ENCODE measurements around the gene VWF.

DNA sequence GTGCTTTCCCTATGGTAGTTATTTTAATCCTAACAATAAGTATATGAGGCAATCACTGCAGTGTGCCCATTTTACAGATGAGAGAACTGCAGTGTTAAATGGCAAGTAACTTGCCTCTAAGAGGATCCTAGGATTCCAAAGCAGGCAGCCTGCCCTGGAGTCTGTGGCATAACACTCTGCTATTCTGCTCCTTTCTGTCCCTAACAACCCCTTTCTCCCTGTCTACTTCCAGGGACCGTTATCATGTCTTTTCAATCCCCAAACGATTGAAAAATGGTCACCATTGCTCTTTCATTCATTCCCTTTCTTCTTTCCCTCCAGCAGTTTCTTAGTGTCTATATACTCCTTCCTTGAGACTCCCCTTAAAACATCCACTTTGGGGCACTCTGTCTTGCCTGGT is 178.1 kb downstream of the VWF start:
- TF ChIP-seq, protein P1, sequence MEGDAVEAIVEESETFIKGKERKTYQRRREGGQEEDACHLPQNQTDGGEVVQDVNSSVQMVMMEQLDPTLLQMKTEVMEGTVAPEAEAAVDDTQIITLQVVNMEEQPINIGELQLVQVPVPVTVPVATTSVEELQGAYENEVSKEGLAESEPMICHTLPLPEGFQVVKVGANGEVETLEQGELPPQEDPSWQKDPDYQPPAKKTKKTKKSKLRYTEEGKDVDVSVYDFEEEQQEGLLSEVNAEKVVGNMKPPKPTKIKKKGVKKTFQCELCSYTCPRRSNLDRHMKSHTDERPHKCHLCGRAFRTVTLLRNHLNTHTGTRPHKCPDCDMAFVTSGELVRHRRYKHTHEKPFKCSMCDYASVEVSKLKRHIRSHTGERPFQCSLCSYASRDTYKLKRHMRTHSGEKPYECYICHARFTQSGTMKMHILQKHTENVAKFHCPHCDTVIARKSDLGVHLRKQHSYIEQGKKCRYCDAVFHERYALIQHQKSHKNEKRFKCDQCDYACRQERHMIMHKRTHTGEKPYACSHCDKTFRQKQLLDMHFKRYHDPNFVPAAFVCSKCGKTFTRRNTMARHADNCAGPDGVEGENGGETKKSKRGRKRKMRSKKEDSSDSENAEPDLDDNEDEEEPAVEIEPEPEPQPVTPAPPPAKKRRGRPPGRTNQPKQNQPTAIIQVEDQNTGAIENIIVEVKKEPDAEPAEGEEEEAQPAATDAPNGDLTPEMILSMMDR (optimal IDR thresholded peaks at IDR 0.05 in 1 of 3, IDR thresholded peaks at IDR 0.05 in 1 of 3, conservative IDR thresholded peaks at IDR 0.05 in 1 of 3; ENCODE audit: extremely low read depth in 1 of 3, insufficient read depth in 2 of 3, low read length in 3 of 3) = no peak
- no peak for TF ChIP-seq EZH2 (IDR thresholded peaks at IDR 0.05; ENCODE audit: low read length)
